ENCODE measurements around the gene CACNA1A. TPM values are rescaled to one million over a fixed set of nuclear protein-coding genes. Genes with fewer than 3 reads are reported as not detected.

Gene CACNA1A
- total and polyA plus RNA-seq, 2 of the 4 experiments (the other 2 are of a cell fraction) = 5.9 to 15.0 TPM

GRCh38 chr19:13400296-13400695 lies 106.0 kb downstream of the CACNA1A start:
- Histone ChIP-seq H3K18ac (ENCODE audit: low read depth, low read length) (no peak overlapping the region), H2BK15ac (ENCODE audit: low read depth, low read length) (peak overlapping the region; percentile 95), H4K8ac (ENCODE audit: low read depth in 2 of 2, low read length in 2 of 2) (peak overlapping the region; percentile 95 to 96; a peak in 3 of 4 replicates), H3K36me3 (ENCODE audit: control insufficient read depth, insufficient read depth, low read length) (no peaks in the 10 kb centered on the region), H2AK5ac (ENCODE audit: low read depth, low read length) (peak overlapping the region; percentile 94), H3K4me1 (ENCODE audit: control insufficient read depth, insufficient read depth, low read length) (peaks cover 6% of the 10 kb centered on the region), H2AFZ (replicated peaks; ENCODE audit: low read length, poor library complexity) (no peak overlapping the region), H3K27me3 (ENCODE audit: control insufficient read depth, insufficient read depth, low read length) (no peaks in the 10 kb centered on the region), H3K4ac (ENCODE audit: low read depth, low read length) (peak overlapping the region; percentile 92; the same call in 1 of the 2 replicates), H4K91ac (ENCODE audit: insufficient read depth, low read depth, low read length) (peak overlapping the region; percentile 99), H2AK9ac (replicated peaks; ENCODE audit: low read depth, low read length, poor library complexity) (no peak overlapping the region), H3K9ac (ENCODE audit: low read depth, low read length) (no peak overlapping the region), H4K5ac (ENCODE audit: low read depth, low read length) (no peak overlapping the region), H2BK5ac (ENCODE audit: low read depth, low read length, poor library complexity, severe bottlenecking) (peak overlapping the region; percentile 17), H3K9me1 (ENCODE audit: insufficient read depth, low read length) (peaks cover 8% of the 10 kb centered on the region; the same call in 1 of the 2 replicates), H4K20me1 (ENCODE audit: insufficient read depth, low read length) (no peaks in the 10 kb centered on the region), H3K4me2 (ENCODE audit: low read depth, low read length) (no peak overlapping the region), H2BK20ac (ENCODE audit: low read depth, low read length) (peak overlapping the region; percentile 96), H3K9me3 (ENCODE audit: control insufficient read depth, insufficient read depth, low read length) (peaks cover 8% of the 10 kb centered on the region), H3K14ac (replicated peaks; ENCODE audit: low read depth, low read length) (0 out of 2 replicates have a peak overlapping the region, but pooled peaks have one; percentile 40), H3K4me3 (ENCODE audit: insufficient read depth, low read depth, low read length) (no peak overlapping the region), H3K27ac (ENCODE audit: insufficient read depth, low read length) (no peak overlapping the region; the same call in 1 of the 2 replicates), H3K23ac (ENCODE audit: low read depth, low read length) (peak overlapping the region; percentile 95; the same call in 1 of the 2 replicates), H3K79me1 (ENCODE audit: low read depth in 1 of 2, low read length in 2 of 2) (peaks cover 5 to 23% of the 10 kb centered on the region in 2 experiments; a peak in 3 of 4 replicates), H3K56ac (ENCODE audit: extremely low read depth, insufficient read depth, low read length) (0 out of 2 replicates have a peak overlapping the region, but pooled peaks have one; percentile 97), H2BK120ac (ENCODE audit: low read depth, low read length) (peak overlapping the region; percentile 99)
- POLR2A ChIA-PET (ENCODE audit: unreplicated experiment) = no interaction called here
- CTCF ChIA-PET = no interaction called here
- DNase-seq (no peak), ATAC-seq (ENCODE audit: low read depth) (no peak)
- TF ChIP-seq MXI1 (IDR thresholded peaks at IDR 0.05; ENCODE audit: borderline replicate concordance, low read depth, low read length) (no peak), RFX5 (IDR thresholded peaks at IDR 0.05; ENCODE audit: low read depth, low read length) (no peak), USF2 (IDR thresholded peaks at IDR 0.05; ENCODE audit: low read depth, low read length) (no peak), SMC3 (IDR thresholded peaks at IDR 0.05; ENCODE audit: low read depth, low read length) (no peak), MAFK (IDR thresholded peaks at IDR 0.05; ENCODE audit: low read depth, low read length) (no peak), BHLHE40 (IDR thresholded peaks at IDR 0.05; ENCODE audit: low read depth, low read length) (no peak), ELK1 (IDR thresholded peaks at IDR 0.05; ENCODE audit: borderline replicate concordance, low read depth, low read length) (no peak), CTCF (conservative IDR thresholded peaks at IDR 0.05; ENCODE audit: low read depth, low read length) (no peak), MAZ (IDR thresholded peaks at IDR 0.05; ENCODE audit: borderline replicate concordance, low read depth, low read length) (no peak)
- in situ Hi-C loops (cut with MboI; ENCODE audit: low sequenced_read_pairs) = no loop called here
- dilution Hi-C loops (cut with HindIII; ENCODE audit: low sequenced_read_pairs, unreplicated experiment) = no loop called here
- intact Hi-C loops (cut with micrococcal nuclease) = no loop called here
- no TSS peak for BruUV-seq (replicated peaks)

All from IMR-90 (cell line).